GM23338 (cell line): ENCODE measurements around the gene VGLL2.

Experiments used
- CREB1 ChIP-seq: fragments of 250-450 bp; sonication (Bioruptor Pico); IDR thresholded peaks from 2 replicates; pipeline ENCODE4 v1.5.0; 2020; ENCODE audit warnings: low read depth, mild to moderate bottlenecking, moderate library complexity
- CTCF ChIP-seq, 2 experiments: fragments of 200-600 bp in 1 of 2; sonication (generic) in 1 of 2; conservative IDR thresholded peaks; 2 replicates each; pipeline versions ENCODE4 v1.5.1 to v1.6.1; 2016 to 2017; ENCODE audit warnings: antibody characterized with exemption in 2 of 2, low read depth in 2 of 2, mild to moderate bottlenecking in 2 of 2, moderate library complexity in 1 of 2
- EZH2 ChIP-seq: fragments of 200-600 bp; sonication (generic); IDR thresholded peaks from one replicate; pipeline ENCODE4 v1.8.0; 2017; ENCODE audit warnings: antibody characterized with exemption, mild to moderate bottlenecking, low read depth; ENCODE audit not compliant: unreplicated experiment
- EZH2phosphoT487 ChIP-seq: fragments of 200-600 bp; sonication (generic); IDR thresholded peaks from one replicate; pipeline ENCODE4 v1.8.1; 2018; ENCODE audit warnings: antibody characterized with exemption; ENCODE audit not compliant: unreplicated experiment
- JUNB ChIP-seq: IDR thresholded peaks from one replicate; pipeline ENCODE4 v1.6.1; 2016; ENCODE audit warnings: antibody characterized with exemption; ENCODE audit not compliant: unreplicated experiment
- NANOG ChIP-seq: IDR thresholded peaks from 2 replicates; pipeline ENCODE4 v1.6.1; 2016; ENCODE audit warnings: antibody characterized with exemption, borderline replicate concordance
- POLR2AphosphoS5 ChIP-seq: IDR thresholded peaks from 2 replicates; pipeline ENCODE4 v1.6.1; 2016; ENCODE audit warnings: antibody characterized with exemption, low read depth
- REST ChIP-seq: IDR thresholded peaks from one replicate; pipeline ENCODE4 v1.6.1; 2018; ENCODE audit warnings: antibody characterized with exemption; ENCODE audit not compliant: unreplicated experiment
- STAT1 ChIP-seq: IDR thresholded peaks from one replicate; pipeline ENCODE4 v1.6.1; 2016; ENCODE audit warnings: antibody characterized with exemption; ENCODE audit not compliant: unreplicated experiment
- ZNF462 ChIP-seq: fragments of 250-450 bp; sonication (Bioruptor Pico); IDR thresholded peaks from 2 replicates; pipeline ENCODE4 v1.5.0; 2020; ENCODE audit warnings: mild to moderate bottlenecking, moderate library complexity

- TF ChIP-seq POLR2AphosphoS5 (no peak), REST (no peak), CTCF (conservative IDR thresholded peaks at IDR 0.05; ENCODE audit: low read depth in 2 of 2) (no peak), EZH2 (no peak), JUNB (no peak), EZH2phosphoT487 (no peak), STAT1 (no peak), CREB1 (CRISPR knock-in tag) (no peak), NANOG (no peak), ZNF462 (no peak)
Measured at GRCh38 chr6:117227245-117227962, 38.0 kb upstream of the VGLL2 start.
